ENCODE results near the gene POLR3C. TPM values are rescaled to one million over a fixed set of nuclear protein-coding genes. Genes with fewer than 3 reads are reported as not detected.
A peak's percentile ranks its signal among the peaks of the same experiment; 100 is the strongest.

POLR3C gene
- total RNA-seq, 1 experiment from 2014 or later, result 24.9 TPM

DNA sequence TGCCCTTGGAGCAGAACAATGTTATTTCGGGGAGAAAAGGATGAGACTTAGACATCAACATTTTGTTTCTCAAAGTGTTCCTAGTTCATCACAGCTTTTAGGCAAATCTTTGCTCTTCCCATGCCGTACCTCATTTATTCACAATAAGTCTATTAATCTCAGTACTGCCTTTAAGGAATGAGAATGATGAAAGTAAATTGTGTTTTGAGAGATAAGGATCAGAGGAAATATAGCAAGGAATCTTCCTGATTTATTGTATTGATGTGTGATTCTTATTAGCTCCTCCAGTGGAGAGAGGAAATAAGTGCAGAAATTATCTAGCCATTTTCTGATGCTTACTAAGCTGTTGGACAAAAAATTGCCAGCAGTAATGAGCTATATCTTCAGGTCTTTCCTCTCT, 2.0 kb downstream of the POLR3C start:
- H3K27me3 Mint-ChIP-seq (ENCODE audit: low read depth), result no peaks in the 10 kb centered on the region
- no peak for ATAC-seq
- peaks cover 5% of the 10 kb centered on the region for H3K4me1 Mint-ChIP-seq
- ChIA-PET POLR2A (interaction anchor here (1.4 kb wide), 1 partner anchor 33 kb away, joined by 3 read pairs; the partner anchor contains the start of gene PIAS3), CTCF (interaction anchor here (1.1 to 1.3 kb wide), 2 partner anchors 19 to 20 kb away, joined by 4 to 5 read pairs; partner anchors contain the start of gene NUDT17)
- H3K4me3 Mint-ChIP-seq, result peak overlapping the region; percentile 93
- no peak overlapping the region; the same call in 1 of the 2 replicates for H3K27ac Mint-ChIP-seq
- peaks cover 46% of the 10 kb centered on the region for H3K36me3 Mint-ChIP-seq
- H3K9me3 Mint-ChIP-seq, result no peaks in the 10 kb centered on the region
- TF ChIP-seq, protein P1, sequence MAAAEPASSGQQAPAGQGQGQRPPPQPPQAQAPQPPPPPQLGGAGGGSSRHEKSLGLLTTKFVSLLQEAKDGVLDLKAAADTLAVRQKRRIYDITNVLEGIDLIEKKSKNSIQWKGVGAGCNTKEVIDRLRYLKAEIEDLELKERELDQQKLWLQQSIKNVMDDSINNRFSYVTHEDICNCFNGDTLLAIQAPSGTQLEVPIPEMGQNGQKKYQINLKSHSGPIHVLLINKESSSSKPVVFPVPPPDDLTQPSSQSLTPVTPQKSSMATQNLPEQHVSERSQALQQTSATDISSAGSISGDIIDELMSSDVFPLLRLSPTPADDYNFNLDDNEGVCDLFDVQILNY (CRISPR knock-in tag; IDR thresholded peaks at IDR 0.05), result no peak
- TF ChIP-seq EMX1 (CRISPR knock-in tag; IDR thresholded peaks at IDR 0.05) (no peak), ZNF416 (CRISPR knock-in tag; IDR thresholded peaks at IDR 0.05) (no peak)
- no peak for DNase-seq (ENCODE audit: low spot score)

DNA sequence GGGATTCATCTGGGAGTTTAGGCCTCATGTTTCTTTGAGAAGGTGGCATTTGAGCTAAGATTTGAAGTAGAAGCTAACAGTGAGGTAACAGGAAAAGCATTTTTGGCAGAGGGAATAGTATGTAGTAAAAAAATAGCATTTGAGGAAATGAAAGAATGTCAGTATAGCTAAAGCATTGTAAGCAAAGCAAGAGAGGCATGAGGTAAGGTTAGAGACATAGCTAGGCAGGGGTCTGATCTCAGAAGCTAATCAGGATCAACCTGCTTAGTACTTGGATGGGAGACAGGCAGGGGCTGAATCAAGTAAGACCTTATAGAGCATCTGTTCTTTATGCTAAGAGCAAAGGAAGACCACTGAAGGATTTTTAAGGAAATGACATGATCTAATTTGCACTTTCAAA, 4.0 kb downstream of the POLR3C start:
- Mint-ChIP-seq H3K27ac (no peak overlapping the region), H3K9me3 (no peaks in the 10 kb centered on the region), H3K36me3 (peaks cover 58% of the 10 kb centered on the region), H3K4me3 (no peak overlapping the region), H3K27me3 (ENCODE audit: low read depth) (no peaks in the 10 kb centered on the region), H3K4me1 (peaks cover 5% of the 10 kb centered on the region)
- no peak for DNase-seq (ENCODE audit: low spot score)
- TF ChIP-seq JAZF1 (CRISPR knock-in tag; IDR thresholded peaks at IDR 0.05) (no peak), ZNF232 (CRISPR knock-in tag; IDR thresholded peaks at IDR 0.05) (no peak), CREB1 (CRISPR knock-in tag; IDR thresholded peaks at IDR 0.05) (no peak), RORB (CRISPR knock-in tag; IDR thresholded peaks at IDR 0.05) (no peak), ELF4 (CRISPR knock-in tag; IDR thresholded peaks at IDR 0.05; ENCODE audit: low read depth) (no peak)
- TF ChIP-seq, protein P2, sequence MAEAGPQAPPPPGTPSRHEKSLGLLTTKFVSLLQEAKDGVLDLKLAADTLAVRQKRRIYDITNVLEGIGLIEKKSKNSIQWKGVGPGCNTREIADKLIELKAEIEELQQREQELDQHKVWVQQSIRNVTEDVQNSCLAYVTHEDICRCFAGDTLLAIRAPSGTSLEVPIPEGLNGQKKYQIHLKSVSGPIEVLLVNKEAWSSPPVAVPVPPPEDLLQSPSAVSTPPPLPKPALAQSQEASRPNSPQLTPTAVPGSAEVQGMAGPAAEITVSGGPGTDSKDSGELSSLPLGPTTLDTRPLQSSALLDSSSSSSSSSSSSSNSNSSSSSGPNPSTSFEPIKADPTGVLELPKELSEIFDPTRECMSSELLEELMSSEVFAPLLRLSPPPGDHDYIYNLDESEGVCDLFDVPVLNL (CRISPR knock-in tag; IDR thresholded peaks at IDR 0.05; ENCODE audit: borderline replicate concordance, low read depth), result no peak
- TF ChIP-seq, protein P3, sequence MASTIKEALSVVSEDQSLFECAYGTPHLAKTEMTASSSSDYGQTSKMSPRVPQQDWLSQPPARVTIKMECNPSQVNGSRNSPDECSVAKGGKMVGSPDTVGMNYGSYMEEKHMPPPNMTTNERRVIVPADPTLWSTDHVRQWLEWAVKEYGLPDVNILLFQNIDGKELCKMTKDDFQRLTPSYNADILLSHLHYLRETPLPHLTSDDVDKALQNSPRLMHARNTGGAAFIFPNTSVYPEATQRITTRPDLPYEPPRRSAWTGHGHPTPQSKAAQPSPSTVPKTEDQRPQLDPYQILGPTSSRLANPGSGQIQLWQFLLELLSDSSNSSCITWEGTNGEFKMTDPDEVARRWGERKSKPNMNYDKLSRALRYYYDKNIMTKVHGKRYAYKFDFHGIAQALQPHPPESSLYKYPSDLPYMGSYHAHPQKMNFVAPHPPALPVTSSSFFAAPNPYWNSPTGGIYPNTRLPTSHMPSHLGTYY (CRISPR knock-in tag; IDR thresholded peaks at IDR 0.05), result no peak
- TF ChIP-seq, protein P4, sequence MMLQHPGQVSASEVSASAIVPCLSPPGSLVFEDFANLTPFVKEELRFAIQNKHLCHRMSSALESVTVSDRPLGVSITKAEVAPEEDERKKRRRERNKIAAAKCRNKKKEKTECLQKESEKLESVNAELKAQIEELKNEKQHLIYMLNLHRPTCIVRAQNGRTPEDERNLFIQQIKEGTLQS (CRISPR knock-in tag; conservative IDR thresholded peaks at IDR 0.05), result no peak
- CTCF ChIA-PET, result interaction anchor here (5.7 kb wide), 1 partner anchor 17 kb away, joined by 24 read pairs; the partner anchor contains the start of gene NUDT17
- POLR2A ChIA-PET, result no interaction called here
- no peak for ATAC-seq

DNA sequence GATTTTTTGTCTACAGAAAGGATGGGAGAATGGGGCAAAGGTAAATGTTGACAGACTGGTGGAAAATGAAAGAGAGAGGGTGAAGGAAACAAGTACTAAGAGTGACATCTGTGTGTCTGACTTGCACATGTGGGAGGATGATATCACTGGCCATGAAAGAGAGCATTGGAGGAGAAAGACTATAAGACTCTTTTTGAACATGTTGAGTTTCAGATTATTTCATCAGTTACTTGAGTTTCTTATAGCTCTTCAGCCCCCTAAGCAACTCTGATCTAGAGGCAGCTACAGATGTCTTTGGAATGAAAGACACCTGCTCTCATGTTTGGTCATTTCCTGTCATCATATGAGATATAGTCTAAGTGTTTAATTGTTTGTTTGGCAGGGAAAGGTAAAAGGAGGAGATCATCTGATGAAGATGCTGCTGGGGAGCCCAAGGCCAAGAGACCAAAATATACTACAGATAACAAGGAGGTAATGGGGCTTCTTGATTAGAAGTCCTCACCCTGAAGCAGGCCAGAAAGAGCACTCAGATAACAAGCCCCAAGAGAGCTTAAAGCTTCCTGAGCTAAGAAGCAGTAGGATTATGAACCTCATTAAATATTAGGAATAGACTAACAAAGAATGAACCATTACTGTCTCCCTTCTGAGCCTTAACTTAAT, 4.5 kb downstream of the POLR3C start:
- ChIA-PET CTCF (interaction anchor here (5.7 kb wide), 1 partner anchor 16 kb away, joined by 24 read pairs; the partner anchor contains the start of gene NUDT17), POLR2A (no interaction called here)
- no peaks in the 10 kb centered on the region for H3K9me3 Mint-ChIP-seq
- no peaks in the 10 kb centered on the region for H3K27me3 Mint-ChIP-seq (ENCODE audit: low read depth)
- no peak overlapping the region for H3K27ac Mint-ChIP-seq
- peaks cover 5% of the 10 kb centered on the region for H3K4me1 Mint-ChIP-seq
- no peak for ATAC-seq
- H3K4me3 Mint-ChIP-seq, result no peak overlapping the region
- TF ChIP-seq JAZF1 (CRISPR knock-in tag; IDR thresholded peaks at IDR 0.05) (no peak), GRHL2 (CRISPR knock-in tag; IDR thresholded peaks at IDR 0.05; ENCODE audit: insufficient replicate concordance, severe bottlenecking) (no peak), ZNF671 (CRISPR knock-in tag; IDR thresholded peaks at IDR 0.05) (no peak), CREB1 (CRISPR knock-in tag; IDR thresholded peaks at IDR 0.05) (no peak), ZNF138 (CRISPR knock-in tag; conservative IDR thresholded peaks at IDR 0.05) (no peak), FOXP1 (CRISPR knock-in tag; IDR thresholded peaks at IDR 0.05; ENCODE audit: borderline replicate concordance) (no peak), NR1H2 (CRISPR knock-in tag; IDR thresholded peaks at IDR 0.05) (no peak), ZNF219 (CRISPR knock-in tag; IDR thresholded peaks at IDR 0.05; ENCODE audit: borderline replicate concordance) (no peak), CBFB (CRISPR knock-in tag; IDR thresholded peaks at IDR 0.05; ENCODE audit: low read depth) (no peak)
- TF ChIP-seq, protein P5, sequence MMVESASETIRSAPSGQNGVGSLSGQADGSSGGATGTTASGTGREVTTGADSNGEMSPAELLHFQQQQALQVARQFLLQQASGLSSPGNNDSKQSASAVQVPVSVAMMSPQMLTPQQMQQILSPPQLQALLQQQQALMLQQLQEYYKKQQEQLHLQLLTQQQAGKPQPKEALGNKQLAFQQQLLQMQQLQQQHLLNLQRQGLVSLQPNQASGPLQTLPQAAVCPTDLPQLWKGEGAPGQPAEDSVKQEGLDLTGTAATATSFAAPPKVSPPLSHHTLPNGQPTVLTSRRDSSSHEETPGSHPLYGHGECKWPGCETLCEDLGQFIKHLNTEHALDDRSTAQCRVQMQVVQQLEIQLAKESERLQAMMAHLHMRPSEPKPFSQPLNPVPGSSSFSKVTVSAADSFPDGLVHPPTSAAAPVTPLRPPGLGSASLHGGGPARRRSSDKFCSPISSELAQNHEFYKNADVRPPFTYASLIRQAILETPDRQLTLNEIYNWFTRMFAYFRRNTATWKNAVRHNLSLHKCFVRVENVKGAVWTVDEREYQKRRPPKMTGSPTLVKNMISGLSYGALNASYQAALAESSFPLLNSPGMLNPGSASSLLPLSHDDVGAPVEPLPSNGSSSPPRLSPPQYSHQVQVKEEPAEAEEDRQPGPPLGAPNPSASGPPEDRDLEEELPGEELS (CRISPR knock-in tag; IDR thresholded peaks at IDR 0.05), result no peak
- TF ChIP-seq, protein P6, sequence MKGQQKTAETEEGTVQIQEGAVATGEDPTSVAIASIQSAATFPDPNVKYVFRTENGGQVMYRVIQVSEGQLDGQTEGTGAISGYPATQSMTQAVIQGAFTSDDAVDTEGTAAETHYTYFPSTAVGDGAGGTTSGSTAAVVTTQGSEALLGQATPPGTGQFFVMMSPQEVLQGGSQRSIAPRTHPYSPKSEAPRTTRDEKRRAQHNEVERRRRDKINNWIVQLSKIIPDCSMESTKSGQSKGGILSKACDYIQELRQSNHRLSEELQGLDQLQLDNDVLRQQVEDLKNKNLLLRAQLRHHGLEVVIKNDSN (CRISPR knock-in tag; IDR thresholded peaks at IDR 0.05), result no peak
- TF ChIP-seq, protein P7, sequence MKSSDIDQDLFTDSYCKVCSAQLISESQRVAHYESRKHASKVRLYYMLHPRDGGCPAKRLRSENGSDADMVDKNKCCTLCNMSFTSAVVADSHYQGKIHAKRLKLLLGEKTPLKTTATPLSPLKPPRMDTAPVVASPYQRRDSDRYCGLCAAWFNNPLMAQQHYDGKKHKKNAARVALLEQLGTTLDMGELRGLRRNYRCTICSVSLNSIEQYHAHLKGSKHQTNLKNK (CRISPR knock-in tag; IDR thresholded peaks at IDR 0.05), result no peak
- TF ChIP-seq, protein P8, sequence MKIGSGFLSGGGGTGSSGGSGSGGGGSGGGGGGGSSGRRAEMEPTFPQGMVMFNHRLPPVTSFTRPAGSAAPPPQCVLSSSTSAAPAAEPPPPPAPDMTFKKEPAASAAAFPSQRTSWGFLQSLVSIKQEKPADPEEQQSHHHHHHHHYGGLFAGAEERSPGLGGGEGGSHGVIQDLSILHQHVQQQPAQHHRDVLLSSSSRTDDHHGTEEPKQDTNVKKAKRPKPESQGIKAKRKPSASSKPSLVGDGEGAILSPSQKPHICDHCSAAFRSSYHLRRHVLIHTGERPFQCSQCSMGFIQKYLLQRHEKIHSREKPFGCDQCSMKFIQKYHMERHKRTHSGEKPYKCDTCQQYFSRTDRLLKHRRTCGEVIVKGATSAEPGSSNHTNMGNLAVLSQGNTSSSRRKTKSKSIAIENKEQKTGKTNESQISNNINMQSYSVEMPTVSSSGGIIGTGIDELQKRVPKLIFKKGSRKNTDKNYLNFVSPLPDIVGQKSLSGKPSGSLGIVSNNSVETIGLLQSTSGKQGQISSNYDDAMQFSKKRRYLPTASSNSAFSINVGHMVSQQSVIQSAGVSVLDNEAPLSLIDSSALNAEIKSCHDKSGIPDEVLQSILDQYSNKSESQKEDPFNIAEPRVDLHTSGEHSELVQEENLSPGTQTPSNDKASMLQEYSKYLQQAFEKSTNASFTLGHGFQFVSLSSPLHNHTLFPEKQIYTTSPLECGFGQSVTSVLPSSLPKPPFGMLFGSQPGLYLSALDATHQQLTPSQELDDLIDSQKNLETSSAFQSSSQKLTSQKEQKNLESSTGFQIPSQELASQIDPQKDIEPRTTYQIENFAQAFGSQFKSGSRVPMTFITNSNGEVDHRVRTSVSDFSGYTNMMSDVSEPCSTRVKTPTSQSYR (CRISPR knock-in tag; IDR thresholded peaks at IDR 0.05), result no peak
- no peak for DNase-seq (ENCODE audit: low spot score)
- H3K36me3 Mint-ChIP-seq, result peaks cover 63% of the 10 kb centered on the region
